PC-3 (cell line): ENCODE results near the gene TINCR.

ENCODE experiments used
- CTCF ChIP-seq: fragments of 300-600 bp; sonication (generic); conservative IDR thresholded peaks from 2 replicates; pipeline ENCODE4 v1.5.1; 2017; ENCODE audit warnings: antibody characterized with exemption, low read depth, mild to moderate bottlenecking, low read length
- EZH2 ChIP-seq: fragments of 300-600 bp; sonication (generic); IDR thresholded peaks from one replicate; pipeline ENCODE4 v1.6.1; 2017; ENCODE audit warnings: antibody characterized with exemption, mild to moderate bottlenecking, low read length; ENCODE audit not compliant: unreplicated experiment

- TF ChIP-seq CTCF (no peak), EZH2 (no peak)
These were observed 21.8 kb downstream of the TINCR start for GRCh38 chr19:5545984-5546383.
